GM12878 (cell line): ENCODE results near the gene SLC3A2. TPM values are rescaled to one million over a fixed set of nuclear protein-coding genes. Genes with fewer than 3 reads are reported as not detected.

Source experiments
- ATAC-seq: fragments of 200-7000 bp; cut with Tn5 transposase; 3 replicates; pipeline ENCODE4 v1.9.1; 2020; ENCODE audit warnings: mild to moderate bottlenecking, moderate library complexity
- BruUV-seq: library from RNA; stranded (reverse); fragments of 400-500 nt; replicated peaks from 2 replicates; lab custom pipeline; 2021; lab: Mats Ljungman, UMichigan
- CTCF ChIA-PET: fragments of 300-600 bp; sonication (Branson Sonifier 250); formaldehyde crosslinking; extraction: SDS; loops from one replicate; lab custom pipeline; 2021; ENCODE audit warnings: inconsistent platforms; lab: Yijun Ruan, JAX
- POLR2A ChIA-PET: fragments of 350-600 bp; formaldehyde crosslinking; extraction: SDS; loops from one replicate; lab custom pipeline; 2021; ENCODE audit warnings: inconsistent platforms; lab: Charles Lee
- RAD21 ChIA-PET: fragments of 300-600 bp; sonication (Branson Sonifier 250); formaldehyde crosslinking; loops from one replicate; lab custom pipeline; 2023; ENCODE audit warnings: antibody characterized with exemption; ENCODE audit not compliant: unreplicated experiment; lab: Charles Lee
- SMC1A ChIA-PET: fragments of 300-600 bp; sonication (Branson Sonifier 250); formaldehyde crosslinking; loops from one replicate; lab custom pipeline; 2023; ENCODE audit not compliant: unreplicated experiment, uncharacterized antibody; lab: Charles Lee
- DNase-seq: peaks from one replicate; pipeline ENCODE4 v3.0.0-alpha.2; 2011; ENCODE audit warnings: low read depth, low spot score
- FAIRE-seq: peaks from 3 replicates; lab custom pipeline; 2011; peaks lifted over from hg19 to GRCh38; lab: Jason Lieb, UNC
- H2AFZ ChIP-seq: 2 replicates; pipeline ENCODE4 v1.6.0; 2011; ENCODE audit warnings: low read depth, low read length, control low read depth; ENCODE audit not compliant: control insufficient read depth
- H3K27ac ChIP-seq: 2 replicates; pipeline ENCODE4 v1.5.1; 2011; ENCODE audit warnings: control low read depth; ENCODE audit not compliant: control insufficient read depth, insufficient read depth
- H3K27me3 ChIP-seq, 2 experiments: replicated peaks in 1 of 2; 2 replicates each; pipeline versions ENCODE4 v1.6.0 to v1.6.1; 2011; ENCODE audit warnings: low read length in 1 of 2; ENCODE audit not compliant: control insufficient read depth in 2 of 2, insufficient read depth in 2 of 2
- H3K36me3 ChIP-seq, 2 experiments: 2 replicates each; pipeline ENCODE4 v1.5.1; 2011; ENCODE audit warnings: low read length in 1 of 2; ENCODE audit not compliant: control insufficient read depth in 2 of 2, insufficient read depth in 2 of 2
- H3K4me1 ChIP-seq: 2 replicates; pipeline ENCODE4 v1.6.1; 2011; ENCODE audit warnings: mild to moderate bottlenecking, low read length, moderate library complexity, mixed read lengths; ENCODE audit not compliant: control insufficient read depth, insufficient read depth
- H3K4me2 ChIP-seq: 2 replicates; pipeline ENCODE4 v1.6.0; 2011; ENCODE audit warnings: control low read depth; ENCODE audit not compliant: control insufficient read depth, insufficient read depth
- H3K4me3 ChIP-seq: fragments of 200-600 bp; sonication (generic); 2 replicates; pipeline ENCODE4 v1.5.1; 2016
- H3K79me2 ChIP-seq: 2 replicates; pipeline ENCODE4 v1.6.0; 2011; ENCODE audit warnings: low read length; ENCODE audit not compliant: control insufficient read depth, insufficient read depth
- H3K9ac ChIP-seq: 2 replicates; pipeline ENCODE4 v1.8.0; 2011; ENCODE audit warnings: low read length, control low read depth, mixed read lengths; ENCODE audit not compliant: control insufficient read depth, insufficient read depth
- H3K9me3 ChIP-seq: replicated peaks from 3 replicates; pipeline ENCODE4 v1.5.1; 2011; ENCODE audit warnings: mild to moderate bottlenecking, low read length; ENCODE audit not compliant: control insufficient read depth, insufficient read depth
- H4K20me1 ChIP-seq: 2 replicates; pipeline ENCODE4 v1.6.0; 2011; ENCODE audit not compliant: control insufficient read depth, insufficient read depth
- BACH1 ChIP-seq: fragments of 450-650 bp; IDR thresholded peaks from 2 replicates; pipeline ENCODE4 v1.6.1; 2017; ENCODE audit warnings: mild to moderate bottlenecking, borderline replicate concordance
- EED ChIP-seq: sonication (generic); IDR thresholded peaks from 2 replicates; pipeline ENCODE4 v1.6.1; 2016; ENCODE audit warnings: antibody characterized with exemption, low read depth
- MAX ChIP-seq: IDR thresholded peaks from 2 replicates; pipeline ENCODE4 v1.6.1; 2012; ENCODE audit warnings: low read depth, low read length, improper control_type of control experiment
- PAX5 ChIP-seq: IDR thresholded peaks from 2 replicates; pipeline ENCODE4 v1.6.1; 2011; ENCODE audit warnings: low read depth, low read length, borderline replicate concordance
- RBBP5 ChIP-seq: fragments of 200-600 bp; sonication (generic); conservative IDR thresholded peaks from 2 replicates; pipeline ENCODE4 v1.6.1; 2016
- SP1 ChIP-seq: IDR thresholded peaks from one replicate; pipeline ENCODE4 v1.6.1; 2011; ENCODE audit warnings: low read depth, low read length
- TBL1XR1 ChIP-seq: IDR thresholded peaks from 2 replicates; pipeline ENCODE4 v1.6.1; 2012; ENCODE audit warnings: low read depth, low read length, improper control_type of control experiment
- TCF12 ChIP-seq: IDR thresholded peaks from 2 replicates; pipeline ENCODE4 v1.6.1; 2011; ENCODE audit warnings: low read depth, mild to moderate bottlenecking, low read length
- ZBTB4 ChIP-seq: fragments of 450-650 bp; formaldehyde crosslinking; IDR thresholded peaks from 2 replicates; pipeline ENCODE4 v1.4.0; 2022; ENCODE audit warnings: mild to moderate bottlenecking, moderate library complexity
- ZNF207 ChIP-seq: fragments of 450-650 bp; IDR thresholded peaks from 2 replicates; pipeline ENCODE4 v1.6.1; 2014; ENCODE audit warnings: antibody characterized with exemption, mild to moderate bottlenecking, borderline replicate concordance
- ZSCAN29 ChIP-seq: fragments of 450-650 bp; IDR thresholded peaks from 2 replicates; pipeline ENCODE4 v1.6.1; 2017; ENCODE audit warnings: mild to moderate bottlenecking, moderate library complexity
- WGBS: methylation state at CpG from one replicate; pipeline ENCODE4 v1.1.6; 2016; ENCODE audit warnings: low lambda C conversion rate; ENCODE audit not compliant: insufficient replicate concordance, insufficient coverage; ENCODE audit errors: missing lambda C conversion rate; 5-methylcytosine and 5-hydroxymethylcytosine counted together
- in situ Hi-C: fragments of 300-500 bp; cut with MboI; formaldehyde crosslinking; loops from 9 replicates; pipeline ENCODE4 v1.14.3; 2018; ENCODE audit warnings: mixed read lengths
- intact Hi-C: fragments of 100-400 bp; cut with micrococcal nuclease; formaldehyde crosslinking; loops from one replicate; pipeline ENCODE4 v1.14.2; 2022; ENCODE audit not compliant: unreplicated experiment
- polyA plus RNA-seq, 11 experiments: library from polyadenylated mRNA; depleted of rRNA in 4 of 11; unstranded in 6 of 11; stranded (reverse) in 5 of 11; fragments of >200 nt; fragmentation: Nextera tagmentation in 4 of 11; fragmentation: Illumina TruSeq in 1 of 11; extraction: Ambion mirVana in 4 of 11; extraction: Trizol in 1 of 11; gene quantifications; 1 replicate in 1 of 11; 2 replicates in 10 of 11; pipeline versions ENCODE4 v1.2.1 to v1.2.3, GENCODE V29; 2011 to 2016; ENCODE audit warnings: inconsistent platforms in 2 of 11, missing spikeins in 2 of 11, low read depth in 1 of 11
- total RNA-seq, 4 experiments: library from RNA; depleted of rRNA in 3 of 4; stranded (reverse); fragments of >200 nt in 3 of 4; fragmentation: Illumina TruSeq in 1 of 4; extraction: Trizol in 1 of 4; gene quantifications; 2 replicates each; pipeline versions ENCODE4 v1.2.1 to v1.2.3, GENCODE V29; 2013 to 2021

SLC3A2 gene
- total and polyA plus RNA-seq, 10 of the 15 experiments (the other 5 are each of a cell fraction or from before 2014, with no cell fraction given), result 6.9 to 158 (median 106) TPM

- ChIA-PET CTCF (interaction anchor here (1.0 to 7.1 kb wide), 3 partner anchors 10 to 104 kb away, joined by 3 to 45 read pairs (median 8); no protein-coding TSS in a partner anchor), SMC1A (interaction anchor here (1.3 kb wide), 1 partner anchor 14 kb away, joined by 3 read pairs; no protein-coding TSS in a partner anchor), RAD21 (no interaction called here), POLR2A (no interaction called here)
- 68% methylated on average over 10 of the region's 10 CpGs for WGBS
- no peak overlapping the region for H3K4me2 ChIP-seq
- in situ Hi-C loops, result no loop called here
- H3K27me3 ChIP-seq, result peaks cover 2 to 6% of the 10 kb centered on the region in 2 experiments; a peak in 2 of 4 replicates
- peaks cover 15% of the 10 kb centered on the region for H3K4me1 ChIP-seq
- no peak overlapping the region for H3K27ac ChIP-seq
- H4K20me1 ChIP-seq, result no peaks in the 10 kb centered on the region
- H2AFZ ChIP-seq, result no peak overlapping the region
- no peaks in the 10 kb centered on the region for H3K9me3 ChIP-seq
- DNase-seq, result no peak
- no TSS peak for BruUV-seq
- intact Hi-C loops, result no loop called here
- no peaks in the 10 kb centered on the region for H3K79me2 ChIP-seq
- ATAC-seq, result no peak
- H3K9ac ChIP-seq, result no peak overlapping the region
- TF ChIP-seq EED (no peak), TCF12 (no peak), ZNF207 (no peak), PAX5 (no peak), ZSCAN29 (no peak)
- H3K36me3 ChIP-seq, result no peaks in the 10 kb centered on the region
- no peak for FAIRE-seq
- H3K4me3 ChIP-seq, result no peak overlapping the region
These were observed 38.8 kb downstream of the SLC3A2 start for GRCh38 chr11:62919476-62919875.

GRCh38 chr11:62919898-62920640, 39.4 kb downstream of the SLC3A2 start:
- FAIRE-seq (no peak), DNase-seq (no peak), ATAC-seq (no peak)
- CTCF ChIA-PET, result interaction anchor here (1.0 to 7.1 kb wide), 3 partner anchors 9 to 103 kb away, joined by 3 to 45 read pairs (median 8); no protein-coding TSS in a partner anchor
- SMC1A ChIA-PET, result interaction anchor here (1.3 kb wide), 1 partner anchor 14 kb away, joined by 3 read pairs; no protein-coding TSS in a partner anchor
- POLR2A ChIA-PET, result no interaction called here
- H4K20me1 ChIP-seq, result no peaks in the 10 kb centered on the region
- no peak overlapping the region for H2AFZ ChIP-seq
- 47% methylated on average over 11 of the region's 11 CpGs for WGBS
- TF ChIP-seq RBBP5 (no peak), BACH1 (no peak), SP1 (no peak), MAX (no peak), ZBTB4 (CRISPR knock-in tag) (no peak), TBL1XR1 (no peak)
- in situ Hi-C loops (no loop called here), intact Hi-C loops (no loop called here)
- no peak overlapping the region for H3K4me2 ChIP-seq
- no peak overlapping the region for H3K27ac ChIP-seq
- no peak overlapping the region for H3K4me3 ChIP-seq
- no TSS peak for BruUV-seq
- peaks cover 2 to 6% of the 10 kb centered on the region in 2 experiments; a peak in 2 of 4 replicates for H3K27me3 ChIP-seq
- H3K36me3 ChIP-seq, result no peaks in the 10 kb centered on the region
- H3K9me3 ChIP-seq, result no peaks in the 10 kb centered on the region
- H3K79me2 ChIP-seq, result no peaks in the 10 kb centered on the region
- H3K9ac ChIP-seq, result no peak overlapping the region
- H3K4me1 ChIP-seq, result peaks cover 15% of the 10 kb centered on the region
- RAD21 ChIA-PET, result no interaction called here
